SHP77 (cell line): ENCODE data around the gene FAM43B.

Source experiments
- DNase-seq, 2 experiments: peaks; one replicate each; lab custom pipeline; 2025; lab: John Stamatoyannopoulos, UW

FAM43B gene

GRCh38 chr1:20552728-20553445, 514 bp downstream of the FAM43B start:
- no peak for DNase-seq

GRCh38 chr1:20555025-20555757, 2.8 kb downstream of the FAM43B start:
- DNase-seq, result no peak

GRCh38 chr1:20555758-20556120, 3.4 kb downstream of the FAM43B start:
- no peak for DNase-seq

GRCh38 chr1:20558191-20558590, 5.8 kb downstream of the FAM43B start:
- DNase-seq, result no peak

- no peak for DNase-seq
Observed at GRCh38 chr1:20560966-20561365, 8.6 kb downstream of the FAM43B start.

GRCh38 chr1:20565234-20565633, 12.9 kb downstream of the FAM43B start:
- no peak for DNase-seq

- no peak for DNase-seq
Observed at GRCh38 chr1:20569523-20570098, 17.2 kb downstream of the FAM43B start.

- no peak for DNase-seq
Observed at GRCh38 chr1:20571427-20571826, 19.1 kb downstream of the FAM43B start.

- DNase-seq, result no peak
Observed at GRCh38 chr1:20573987-20574386, 21.6 kb downstream of the FAM43B start.

GRCh38 chr1:20574686-20575540, 22.5 kb downstream of the FAM43B start:
- peak; percentile 35 to 41 for DNase-seq

GRCh38 chr1:20575541-20576336, 23.4 kb downstream of the FAM43B start:
- no peak for DNase-seq

GRCh38 chr1:20578062-20578461, 25.7 kb downstream of the FAM43B start:
- no peak for DNase-seq

- no peak for DNase-seq
Observed at GRCh38 chr1:20578721-20579395, 26.5 kb downstream of the FAM43B start.

- DNase-seq, result no peak
Observed at GRCh38 chr1:20584890-20585289, 32.5 kb downstream of the FAM43B start.

GRCh38 chr1:20586953-20587660, 34.7 kb downstream of the FAM43B start:
- DNase-seq, result no peak

GRCh38 chr1:20587661-20588053, 35.3 kb downstream of the FAM43B start:
- DNase-seq, result no peak

GRCh38 chr1:20588634-20589225, 36.4 kb downstream of the FAM43B start, which contains the start of gene CDA:
CDA (plus strand) TSS chr1:20589097; CDS start chr1:20589130, 33 bp downstream.
- DNase-seq, result no peak

- DNase-seq, result no peak
Observed at GRCh38 chr1:20589331-20590278, 37.2 kb downstream of the FAM43B start.
